Measurements from ENCODE around the gene EXPH5.
"Not testable (repeated sequence)": the region's sequence is repeated elsewhere in the genome, so short reads cannot be mapped to it uniquely, and the experiment has no call there.

The EXPH5 gene

DNA sequence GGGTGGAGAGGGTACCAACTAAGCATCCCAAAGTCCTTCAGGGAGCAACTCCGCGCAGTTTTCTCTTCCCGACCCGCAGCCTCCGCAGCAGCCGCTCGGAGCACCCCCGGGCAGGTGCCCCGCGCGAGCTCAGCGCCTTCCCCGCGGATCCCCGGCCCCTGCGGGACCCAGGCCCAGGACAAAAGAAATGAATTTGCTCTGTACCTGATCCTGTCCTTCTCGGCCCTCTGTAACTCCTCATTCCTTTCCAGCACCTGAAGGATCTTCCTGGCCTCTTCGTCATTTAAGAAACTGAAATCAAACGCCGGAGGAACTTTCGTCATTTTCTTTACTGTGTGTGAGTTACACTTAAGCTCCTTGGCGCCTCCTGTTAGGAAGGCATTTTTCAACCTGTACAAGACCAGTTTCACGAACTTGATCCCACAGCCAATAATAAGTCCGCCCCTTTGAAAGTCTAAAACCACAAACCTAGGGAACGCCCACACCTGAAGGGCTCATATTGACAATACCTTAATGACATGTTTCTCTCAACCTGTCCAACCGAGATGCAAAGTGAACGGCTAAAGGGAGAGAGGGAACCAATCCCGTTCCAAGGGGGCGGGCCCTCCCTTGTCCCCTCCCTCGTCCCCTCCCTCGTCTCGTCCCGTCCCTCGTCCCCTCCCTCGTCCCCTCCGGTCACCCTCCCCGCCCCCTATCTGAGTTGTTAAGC is at the start of gene EXPH5:
EXPH5 (minus strand) TSS at position 555 of the 709 bp plus-strand sequence; CDS start at position 323, 232 bp downstream.
- peak; percentile 65 for DNase-seq (ENCODE audit: low read depth)

- not testable (repeated sequence) for DNase-seq (ENCODE audit: low read depth)
Observed at GRCh38 chr11:108641752-108642151, 48.2 kb upstream of the EXPH5 start.

DNA sequence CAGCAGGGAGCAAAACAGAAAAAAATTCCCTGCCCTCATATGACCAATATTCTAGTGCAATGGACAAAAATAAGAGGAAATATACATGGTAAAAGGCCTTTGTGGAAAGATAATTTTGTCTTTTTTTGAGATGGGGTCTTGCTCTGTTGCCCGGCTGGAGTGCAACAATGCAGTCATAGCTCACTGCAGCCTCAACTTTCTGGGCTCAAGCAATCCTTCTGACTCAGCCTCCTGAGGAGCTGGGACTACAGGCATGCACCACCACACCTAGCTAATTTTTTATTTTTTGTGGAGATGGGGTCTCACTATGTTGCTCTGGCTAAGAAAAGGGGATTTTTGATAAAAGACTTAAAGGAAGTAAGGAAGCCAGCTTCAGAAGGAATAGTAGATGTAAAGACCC is 45.6 kb upstream of the EXPH5 start:
- DNase-seq (ENCODE audit: low read depth), result no peak

DNA sequence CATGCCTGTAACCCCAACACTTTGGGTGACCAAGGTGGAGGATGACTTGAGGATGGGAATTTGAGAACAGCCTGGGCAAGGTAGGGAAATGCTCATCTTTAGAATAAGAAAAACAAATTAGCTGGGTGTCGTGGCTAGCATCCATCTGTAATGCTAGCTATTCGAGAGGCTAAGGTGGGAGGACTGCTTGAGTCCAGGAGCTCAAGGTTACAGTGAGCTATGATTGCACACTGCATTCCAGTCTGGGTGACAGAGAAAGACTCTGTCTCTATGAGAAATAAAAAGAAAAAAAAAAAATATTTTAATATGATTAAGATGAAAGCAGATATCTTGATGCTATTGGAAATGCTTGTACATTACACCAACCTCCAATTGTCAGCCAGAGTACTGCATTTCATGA is 42.7 kb upstream of the EXPH5 start:
- DNase-seq (ENCODE audit: low read depth), result no peak

GRCh38 chr11:108635106-108635505 is 41.5 kb upstream of the EXPH5 start:
- DNase-seq (ENCODE audit: low read depth), result no peak

DNA sequence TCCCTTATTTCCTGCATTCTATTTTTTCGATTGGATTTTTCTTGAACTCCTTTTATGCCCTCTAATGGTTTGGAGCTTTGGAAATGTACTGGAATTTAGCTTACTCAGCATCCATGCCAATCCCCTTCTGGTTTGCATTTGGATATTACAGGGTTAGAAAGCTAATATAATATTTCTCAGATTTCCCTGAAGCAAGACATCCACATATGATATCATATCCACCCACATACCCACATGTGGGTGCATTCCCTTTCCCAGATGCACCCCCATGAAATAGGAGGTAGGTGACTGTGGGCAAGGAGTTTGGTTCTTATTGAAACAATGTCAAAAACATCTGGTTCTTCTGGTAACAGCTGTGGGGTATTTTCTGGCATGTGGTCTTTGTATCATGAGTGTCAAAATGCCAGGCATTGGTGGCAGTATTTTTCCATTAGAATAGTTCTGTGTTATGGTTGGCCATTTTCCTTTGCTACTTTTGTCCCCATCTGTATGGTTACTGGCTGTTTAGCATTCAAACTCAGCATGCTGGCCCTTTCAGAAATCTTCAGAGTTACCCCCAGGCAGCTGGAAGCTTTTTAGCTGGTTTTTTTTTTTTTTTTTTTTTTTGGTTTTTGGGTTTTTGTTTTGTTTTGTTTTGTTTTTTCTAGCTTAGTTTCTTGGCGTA is 38.6 kb upstream of the EXPH5 start:
- no peak for DNase-seq (ENCODE audit: low read depth)

GRCh38 chr11:108629274-108629673 is 35.7 kb upstream of the EXPH5 start:
- no peak for DNase-seq (ENCODE audit: low read depth)

GRCh38 chr11:108628812-108629211 is 35.2 kb upstream of the EXPH5 start:
- no peak for DNase-seq (ENCODE audit: low read depth)

GRCh38 chr11:108628326-108628725 is 34.8 kb upstream of the EXPH5 start:
- DNase-seq (ENCODE audit: low read depth), result no peak

DNA sequence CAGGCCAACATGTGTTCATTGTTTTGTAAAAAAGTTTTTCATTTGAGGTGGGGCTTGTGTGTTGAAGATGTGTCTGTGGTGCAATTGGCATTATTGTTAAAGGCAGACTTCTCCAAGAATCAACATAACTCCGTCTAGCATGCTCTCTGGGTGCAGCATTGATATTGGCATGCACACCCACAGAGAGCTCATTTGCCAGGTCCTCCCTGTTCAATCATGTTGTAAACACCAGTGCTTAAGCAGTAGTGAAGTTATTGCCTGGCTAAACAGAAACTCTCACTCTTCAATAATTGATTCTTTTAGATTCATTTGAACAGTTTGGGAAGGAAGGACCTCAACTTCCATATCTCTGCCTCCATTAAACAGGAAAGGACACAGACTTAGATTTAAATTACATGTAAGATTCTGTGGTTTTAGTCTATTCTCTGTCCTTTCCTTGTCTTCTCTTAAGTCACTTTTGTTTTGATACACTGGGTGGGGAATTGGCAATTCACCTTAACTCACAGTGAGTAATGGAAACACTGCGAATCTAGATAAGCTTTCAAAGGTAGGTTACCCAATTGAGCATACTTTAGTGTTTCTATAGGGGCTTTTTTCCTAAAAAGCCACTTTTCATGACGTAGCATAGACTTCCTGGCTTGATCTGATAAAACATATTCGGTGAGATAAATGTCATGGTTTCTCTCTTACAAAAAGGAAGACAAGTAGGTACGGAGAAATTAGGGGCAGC is 30.8 kb upstream of the EXPH5 start:
- no peak for DNase-seq (ENCODE audit: low read depth)

DNA sequence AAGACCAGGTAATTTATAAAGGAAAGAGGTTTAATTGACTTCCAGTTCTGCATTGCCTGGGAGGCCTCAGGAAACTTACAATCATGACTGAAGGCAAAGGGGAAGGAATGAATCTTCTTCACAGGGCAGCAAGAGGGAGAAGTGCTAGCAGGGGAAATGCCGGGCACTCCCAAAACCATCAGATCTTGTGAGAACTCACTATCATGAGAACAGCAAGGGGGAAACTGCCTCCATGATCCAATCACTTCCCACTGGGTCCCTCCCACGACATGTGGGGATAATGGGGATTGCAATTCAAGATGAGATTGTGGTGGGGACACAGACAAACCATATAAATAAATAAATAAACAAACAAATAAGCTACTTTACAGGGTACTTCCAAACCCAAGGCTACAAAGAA is 28.8 kb upstream of the EXPH5 start:
- DNase-seq (ENCODE audit: low read depth), result no peak

DNA sequence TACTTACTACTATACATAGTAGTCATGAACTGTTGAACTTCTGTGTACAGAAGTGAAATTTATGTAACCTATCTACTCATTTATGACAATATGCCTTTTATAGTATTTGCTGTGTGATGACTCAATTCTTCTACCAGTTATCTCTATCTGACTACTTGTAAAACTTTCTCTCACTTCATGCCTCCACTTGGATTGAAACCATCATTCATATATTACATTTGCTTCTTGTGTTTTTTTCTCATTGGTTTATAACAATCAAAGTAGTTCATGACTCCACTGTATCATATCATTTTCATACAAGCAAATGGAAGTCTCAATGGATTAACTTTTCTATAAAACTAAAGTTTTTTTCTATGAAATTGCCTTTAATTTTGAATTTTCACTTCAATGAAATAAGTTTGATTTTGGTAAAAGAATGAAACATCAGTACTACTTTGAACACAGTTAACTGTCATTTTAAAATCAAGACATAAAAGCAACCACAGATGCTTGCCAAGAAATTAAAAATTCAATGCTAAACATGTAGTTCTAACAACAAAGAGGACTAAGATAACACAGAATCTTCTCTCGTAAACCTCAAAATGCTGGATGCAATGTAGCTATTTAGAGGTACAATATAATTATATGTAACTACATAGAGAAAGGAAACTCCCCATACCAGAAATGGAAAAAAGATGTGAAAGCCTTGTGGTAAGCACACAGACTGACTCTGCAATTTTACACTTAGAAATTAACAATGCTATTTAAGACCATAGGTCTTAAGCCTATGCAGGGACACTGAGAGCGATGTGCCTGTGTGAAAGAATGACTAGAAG is 27.6 kb upstream of the EXPH5 start:
- no peak for DNase-seq (ENCODE audit: low read depth)

- no peak for DNase-seq (ENCODE audit: low read depth)
Observed at GRCh38 chr11:108618529-108618928, 25.0 kb upstream of the EXPH5 start.

GRCh38 chr11:108617055-108617454 is 23.5 kb upstream of the EXPH5 start:
- DNase-seq (ENCODE audit: low read depth), result no peak

DNA sequence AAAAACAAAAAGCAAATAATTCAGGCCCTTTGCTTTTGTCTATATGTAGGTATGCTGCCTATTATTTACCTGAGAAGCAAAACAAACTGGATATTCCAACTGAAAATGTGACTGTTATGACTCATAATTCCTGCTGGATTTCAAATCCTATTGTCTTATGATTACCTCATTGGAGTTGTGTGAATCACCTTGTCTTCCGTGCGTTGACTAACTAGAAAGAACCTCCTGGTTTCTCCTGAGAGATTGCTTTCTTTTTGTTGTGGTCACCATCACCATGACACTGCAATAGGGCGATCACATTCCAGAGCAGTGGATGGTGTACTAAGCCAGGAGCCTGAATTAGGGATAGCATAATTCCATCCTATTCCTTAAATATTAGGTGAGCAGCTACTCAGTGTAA is 23.0 kb upstream of the EXPH5 start:
- DNase-seq (ENCODE audit: low read depth), result no peak

DNA sequence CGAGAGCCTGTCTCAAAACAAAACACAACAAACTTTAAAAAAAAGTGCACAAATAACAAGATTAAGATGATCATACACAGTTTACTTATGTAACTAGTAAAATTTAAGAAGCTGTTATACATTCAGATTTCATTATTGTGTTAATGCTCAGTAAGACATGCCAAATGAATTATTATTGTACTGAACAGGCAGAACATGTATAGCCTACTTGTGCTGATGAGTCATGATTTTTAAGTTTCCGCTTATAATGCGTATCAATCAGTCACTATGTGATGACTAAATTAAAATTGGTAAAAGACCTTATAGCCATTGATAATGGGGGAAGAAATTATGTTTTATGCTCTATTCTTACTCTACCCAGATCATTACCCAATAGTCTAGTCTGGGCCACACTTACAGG is 20.5 kb upstream of the EXPH5 start:
- no peak for DNase-seq (ENCODE audit: low read depth)

DNA sequence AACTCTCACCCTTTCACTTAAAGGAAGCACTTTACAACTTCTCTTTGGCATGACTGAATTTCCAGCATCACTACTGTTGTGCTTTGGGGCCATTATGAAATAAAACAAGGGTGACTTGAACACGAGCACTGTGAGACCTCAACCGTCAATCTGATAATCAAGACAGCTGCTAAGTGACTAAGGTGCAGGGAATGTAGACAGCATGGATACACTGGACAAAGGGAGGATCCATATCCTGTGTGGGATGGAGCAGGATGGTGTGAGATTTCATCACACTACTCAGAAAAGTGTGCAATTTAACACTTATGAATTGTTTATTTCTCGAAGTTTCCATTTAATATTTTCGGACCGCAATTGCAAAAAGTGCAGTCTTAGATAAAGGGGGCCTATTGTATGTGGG is 16.1 kb upstream of the EXPH5 start:
- DNase-seq (ENCODE audit: low read depth), result no peak

GRCh38 chr11:108608548-108608947 is 15.0 kb upstream of the EXPH5 start:
- DNase-seq (ENCODE audit: low read depth), result no peak

DNA sequence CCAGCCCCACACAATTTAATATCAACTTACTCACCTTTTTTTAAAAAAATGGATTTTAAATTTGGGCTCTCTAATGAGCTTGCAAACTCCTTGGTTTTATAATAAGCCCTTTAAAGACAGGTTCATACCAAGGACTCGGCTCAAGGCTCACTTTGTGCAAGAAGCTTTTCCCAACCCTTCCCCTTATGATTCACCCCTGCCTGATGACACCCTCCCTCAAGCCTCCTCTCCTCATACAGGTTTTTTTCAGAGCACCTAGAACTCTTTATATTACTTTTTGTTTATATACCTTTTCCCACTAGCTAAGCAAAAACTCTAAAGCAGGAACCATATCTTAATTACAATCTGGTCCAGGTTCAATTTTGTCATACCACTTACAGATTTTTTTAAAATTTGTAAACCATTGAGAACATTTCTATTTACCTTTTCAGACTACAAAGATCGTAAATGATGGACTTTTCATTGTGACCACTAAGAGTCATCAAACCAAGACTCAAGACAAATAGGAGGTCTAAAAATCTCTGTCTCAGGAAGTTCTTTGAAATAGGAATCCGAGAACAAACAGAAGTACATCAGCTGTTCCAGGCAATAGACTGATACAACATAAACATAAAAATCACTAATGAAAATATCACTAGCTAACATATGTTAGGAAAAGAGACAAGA is 13.1 kb upstream of the EXPH5 start:
- DNase-seq (ENCODE audit: low read depth), result no peak

DNA sequence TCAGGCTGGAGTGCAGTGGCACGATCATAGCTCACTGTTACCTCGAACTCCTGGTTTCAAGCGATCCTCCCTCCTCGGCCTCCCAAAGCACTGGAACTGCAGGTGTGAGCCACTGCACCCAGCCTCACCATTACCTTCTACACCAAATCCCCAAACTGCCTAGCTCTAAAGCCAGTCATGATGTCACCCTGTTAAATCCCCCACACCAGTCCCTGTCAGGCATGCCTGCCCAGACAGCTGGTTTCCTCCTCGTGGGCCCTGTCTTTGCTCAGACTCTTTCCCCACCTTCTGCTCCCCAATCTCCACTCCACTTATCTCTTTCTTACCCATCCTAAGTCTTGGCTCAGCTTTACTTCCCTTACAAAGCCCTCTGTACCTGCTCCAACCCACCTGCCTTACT is 12.5 kb upstream of the EXPH5 start:
- no peak for DNase-seq (ENCODE audit: low read depth)

GRCh38 chr11:108602818-108603217 is 9.2 kb upstream of the EXPH5 start:
- DNase-seq (ENCODE audit: low read depth), result not testable (repeated sequence)

GRCh38 chr11:108601150-108601549 is 7.6 kb upstream of the EXPH5 start:
- no peak for DNase-seq (ENCODE audit: low read depth)

All from CMK (cell line).